Measurements from ENCODE around the gene CDC6.

The CDC6 gene

GRCh38 chr17:40312131-40312731, 24.6 kb downstream of the CDC6 start:
- no peak for DNase-seq

GRCh38 chr17:40312893-40313667, 25.4 kb downstream of the CDC6 start:
- DNase-seq: no peak

- DNase-seq: no peak
Observed at GRCh38 chr17:40313668-40314583, 26.2 kb downstream of the CDC6 start.

GRCh38 chr17:40314584-40314956, 26.9 kb downstream of the CDC6 start:
- peak; percentile 84 for DNase-seq

GRCh38 chr17:40315206-40315605, 27.5 kb downstream of the CDC6 start:
- DNase-seq: no peak

GRCh38 chr17:40315678-40316570, 28.2 kb downstream of the CDC6 start:
- DNase-seq: no peak

- DNase-seq: no peak
Observed at GRCh38 chr17:40316571-40317344, 29.1 kb downstream of the CDC6 start.

DNA sequence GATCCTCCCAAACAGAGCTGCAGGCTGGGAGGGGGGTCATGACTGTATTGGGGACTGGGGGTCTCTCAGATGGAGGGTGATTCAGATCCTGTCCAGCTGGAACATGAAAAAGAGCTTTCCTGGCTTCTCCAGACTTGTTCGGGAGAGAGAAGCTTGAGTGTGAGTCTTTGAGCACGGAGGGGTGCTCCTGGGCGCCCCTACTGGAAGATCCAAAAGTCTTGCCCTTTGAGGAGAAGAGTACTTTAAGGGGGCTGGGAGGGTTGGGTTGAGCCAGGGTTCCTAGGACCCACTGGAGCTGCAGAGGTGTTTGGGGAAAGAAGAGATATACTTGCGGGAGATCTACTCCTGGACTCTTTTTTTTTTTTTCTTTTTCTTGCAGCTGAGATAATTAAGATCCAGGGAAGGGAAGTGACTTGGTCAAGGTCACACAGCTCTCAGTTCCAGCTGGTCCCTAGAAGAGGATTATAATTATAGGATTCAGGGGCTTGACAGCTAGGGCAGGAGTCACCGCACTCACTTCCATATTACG, 29.7 kb downstream of the CDC6 start:
- DNase-seq: no peak

GRCh38 chr17:40317880-40318829, 30.5 kb downstream of the CDC6 start:
- DNase-seq: peak; percentile 92

- DNase-seq: no peak
Observed at GRCh38 chr17:40318830-40319391, 31.2 kb downstream of the CDC6 start.

- DNase-seq: peak; percentile 80
Observed at GRCh38 chr17:40319651-40320540, 32.2 kb downstream of the CDC6 start.

- DNase-seq: peak; percentile 52
Observed at GRCh38 chr17:40320756-40321523, 33.3 kb downstream of the CDC6 start.

DNA sequence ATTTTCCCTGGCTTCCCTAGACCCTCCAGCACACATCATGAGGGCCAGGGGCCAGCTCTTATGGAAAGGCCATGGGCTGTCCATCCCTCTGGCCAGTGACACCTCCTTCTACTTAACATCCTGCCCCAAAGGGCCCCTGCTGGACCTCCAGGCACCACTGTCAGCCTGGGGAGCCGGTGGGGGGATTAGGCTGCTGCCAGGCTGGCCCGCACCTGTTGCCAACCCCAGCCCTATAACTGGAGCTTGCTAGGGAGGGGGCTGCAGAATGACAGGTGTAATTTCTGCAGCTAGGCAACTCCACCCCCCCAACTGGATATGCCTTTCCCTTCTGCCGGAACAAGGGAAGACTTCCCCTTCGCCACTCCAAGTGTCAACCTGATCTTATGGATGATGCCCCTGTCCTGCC, 33.8 kb downstream of the CDC6 start:
- no peak for DNase-seq

DNA sequence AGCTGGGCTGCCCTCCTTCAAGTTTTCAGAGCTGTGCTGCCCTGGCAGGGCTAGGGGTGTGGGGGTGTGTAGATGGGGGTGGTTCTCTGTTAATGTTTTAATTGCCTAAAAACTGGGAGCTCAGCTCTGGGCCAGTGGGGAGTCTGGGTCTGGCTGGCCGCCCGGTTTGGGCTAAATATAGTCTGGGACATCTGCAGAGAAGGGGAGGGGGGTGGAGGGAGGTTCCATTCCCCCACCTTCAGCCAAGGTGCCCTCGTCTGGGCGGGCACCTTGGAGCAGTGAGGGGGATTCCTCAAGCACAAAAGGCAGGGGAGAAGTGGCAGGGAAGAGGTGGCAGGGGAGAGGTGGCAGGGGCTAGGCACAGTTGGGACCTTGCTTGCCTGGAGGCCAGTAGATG, 34.3 kb downstream of the CDC6 start:
- DNase-seq: no peak

GRCh38 chr17:40322358-40323315, 35.0 kb downstream of the CDC6 start:
- DNase-seq: peak; percentile 76
